Esophagus muscularis mucosa (tissue), 4 donors: Measurements from ENCODE around the gene MYNN. TPM values are rescaled to one million over a fixed set of nuclear protein-coding genes. Genes with fewer than 3 reads are reported as not detected.

ENCODE experiments used
- DNase-seq: peaks from one replicate; pipeline ENCODE4 v3.0.0-alpha.2; 2017; ENCODE audit errors: extremely low spot score
- H3K27ac ChIP-seq, 4 donors: fragments of 200-600 bp; sonication (generic); replicated peaks in 1 of 4; 1 replicate in 3 of 4; 2 replicates in 1 of 4; pipeline ENCODE4 v1.5.1; 2016 to 2019; ENCODE audit warnings: mild to moderate bottlenecking in 1 of 4
- H3K27me3 ChIP-seq, 4 donors: fragments of 200-600 bp; sonication (generic); one replicate each; pipeline versions ENCODE4 v1.5.1 to v1.6.0; 2016 to 2019
- H3K36me3 ChIP-seq, 4 donors: fragments of 200-600 bp; sonication (generic); one replicate each; pipeline ENCODE4 v1.5.1; 2016 to 2019
- H3K4me1 ChIP-seq, 4 donors: fragments of 200-600 bp; sonication (generic); one replicate each; pipeline ENCODE4 v1.5.1; 2016 to 2019
- H3K4me3 ChIP-seq, 4 donors: fragments of 200-600 bp; sonication (generic); 1 replicate in 2 of 4; 2 replicates in 2 of 4; pipeline ENCODE4 v1.5.1; 2016 to 2019; ENCODE audit warnings: mild to moderate bottlenecking in 4 of 4, moderate library complexity in 1 of 4
- H3K9me3 ChIP-seq, 4 donors: fragments of 200-600 bp; sonication (generic); 1 replicate in 3 of 4; 2 replicates in 1 of 4; pipeline ENCODE4 v1.5.1; 2016 to 2019
- EP300 ChIP-seq: sonication (generic); formaldehyde crosslinking; IDR thresholded peaks from one replicate; pipeline ENCODE4 v1.6.1; 2017; ENCODE audit warnings: antibody characterized with exemption
- POLR2A ChIP-seq: fragments of 450-650 bp; IDR thresholded peaks from one replicate; pipeline ENCODE4 v1.6.1; 2017; ENCODE audit warnings: antibody characterized with exemption, moderate library complexity, mild to moderate bottlenecking, low read depth
- POLR2AphosphoS5 ChIP-seq, 2 donors: sonication (generic); formaldehyde crosslinking; IDR thresholded peaks; one replicate each; pipeline ENCODE4 v1.6.1; 2017; ENCODE audit warnings: antibody characterized with exemption in 2 of 2
- WGBS: methylation state at CpG from one replicate; pipeline ENCODE4 v1.1.5; 2018; 5-methylcytosine and 5-hydroxymethylcytosine counted together
- intact Hi-C: fragments of 100-400 bp; cut with DNase I; formaldehyde crosslinking; loops from one replicate; pipeline ENCODE4 v1.15.1; 2023
- total RNA-seq, 4 donors: library from RNA; depleted of rRNA; stranded (reverse); fragments of >200 nt; gene quantifications; one replicate each; pipeline versions ENCODE4 v1.1.0 to v1.2.1, GENCODE V29; 2016
- TF ChIP-seq, protein P1 (sequence below), 3 experiments: fragments of 200-600 bp in 2 of 3; fragments of 450-650 bp in 1 of 3; sonication (generic) in 2 of 3; IDR thresholded peaks; one replicate each; pipeline ENCODE4 v1.5.1; 2017 to 2019; ENCODE audit warnings: antibody characterized with exemption in 3 of 3, mild to moderate bottlenecking in 2 of 3, moderate library complexity in 1 of 3

MYNN gene
- total RNA-seq, 4 donors from 2014 or later: 11.7 to 15.7 (median 14.7) TPM

DNA sequence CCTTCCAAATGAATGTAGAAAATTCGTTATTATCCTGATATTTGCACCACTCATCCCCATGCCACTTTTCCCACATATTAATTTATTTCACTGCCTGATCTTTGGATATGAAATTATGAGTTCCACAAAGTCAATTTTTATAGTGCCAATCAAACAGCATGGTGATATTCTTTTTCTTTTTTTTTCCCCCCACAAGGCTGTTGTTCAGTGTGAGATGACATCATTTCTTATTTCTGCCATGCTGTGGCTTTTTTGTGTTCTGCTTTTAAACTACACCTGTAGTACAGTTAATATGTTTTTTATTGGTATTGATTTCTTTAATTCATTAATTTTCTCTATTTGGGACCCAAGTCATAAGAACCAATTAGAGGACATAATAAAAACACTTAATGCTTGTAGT, 14.6 kb downstream of the MYNN start:
- H3K9me3 ChIP-seq: no peaks in the 10 kb centered on the region
- H3K4me1 ChIP-seq: no peaks in the 10 kb centered on the region
- no peak overlapping the region for H3K27ac ChIP-seq
- no peak for TF ChIP-seq EP300
- no peak for TF ChIP-seq POLR2AphosphoS5 (IDR thresholded peaks at IDR 0.05)
- no peak for TF ChIP-seq POLR2A
- TF ChIP-seq, protein P1, sequence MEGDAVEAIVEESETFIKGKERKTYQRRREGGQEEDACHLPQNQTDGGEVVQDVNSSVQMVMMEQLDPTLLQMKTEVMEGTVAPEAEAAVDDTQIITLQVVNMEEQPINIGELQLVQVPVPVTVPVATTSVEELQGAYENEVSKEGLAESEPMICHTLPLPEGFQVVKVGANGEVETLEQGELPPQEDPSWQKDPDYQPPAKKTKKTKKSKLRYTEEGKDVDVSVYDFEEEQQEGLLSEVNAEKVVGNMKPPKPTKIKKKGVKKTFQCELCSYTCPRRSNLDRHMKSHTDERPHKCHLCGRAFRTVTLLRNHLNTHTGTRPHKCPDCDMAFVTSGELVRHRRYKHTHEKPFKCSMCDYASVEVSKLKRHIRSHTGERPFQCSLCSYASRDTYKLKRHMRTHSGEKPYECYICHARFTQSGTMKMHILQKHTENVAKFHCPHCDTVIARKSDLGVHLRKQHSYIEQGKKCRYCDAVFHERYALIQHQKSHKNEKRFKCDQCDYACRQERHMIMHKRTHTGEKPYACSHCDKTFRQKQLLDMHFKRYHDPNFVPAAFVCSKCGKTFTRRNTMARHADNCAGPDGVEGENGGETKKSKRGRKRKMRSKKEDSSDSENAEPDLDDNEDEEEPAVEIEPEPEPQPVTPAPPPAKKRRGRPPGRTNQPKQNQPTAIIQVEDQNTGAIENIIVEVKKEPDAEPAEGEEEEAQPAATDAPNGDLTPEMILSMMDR (IDR thresholded peaks at IDR 0.05): no peak
- 82% methylated on average over 1 of the region's 1 CpG for WGBS
- no peak for DNase-seq
- intact Hi-C loops: no loop called here
- peaks cover 36 to 92% (median 62%) of the 10 kb centered on the region in 4 donors for H3K36me3 ChIP-seq
- H3K4me3 ChIP-seq: no peak overlapping the region
- no peaks in the 10 kb centered on the region for H3K27me3 ChIP-seq

DNA sequence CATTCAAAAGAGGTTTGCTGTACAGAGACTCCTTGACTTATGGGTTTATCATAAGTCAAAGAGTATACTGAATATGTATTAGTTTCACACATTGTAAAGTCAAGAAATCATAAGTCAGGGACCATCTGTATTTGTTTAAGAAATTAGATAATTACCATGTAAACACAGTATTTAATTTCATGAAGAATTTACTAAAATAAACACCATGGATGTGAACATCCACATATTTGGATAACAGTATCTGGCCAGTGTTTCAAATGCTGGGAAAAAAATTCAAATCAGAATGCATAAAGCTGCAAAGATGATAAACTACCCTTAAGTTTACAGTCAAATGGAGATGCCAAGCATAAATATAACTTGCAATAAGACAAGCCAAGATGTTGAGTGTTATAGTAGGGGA, 17.0 kb downstream of the MYNN start:
- TF ChIP-seq POLR2AphosphoS5 (IDR thresholded peaks at IDR 0.05) (no peak), EP300 (no peak), POLR2A (no peak)
- TF ChIP-seq, protein P1 (IDR thresholded peaks at IDR 0.05): no peak
- intact Hi-C loops: no loop called here
- H3K4me1 ChIP-seq: no peaks in the 10 kb centered on the region
- H3K27ac ChIP-seq: no peak overlapping the region
- no peaks in the 10 kb centered on the region for H3K9me3 ChIP-seq
- H3K27me3 ChIP-seq: no peaks in the 10 kb centered on the region
- no peak for DNase-seq
- H3K4me3 ChIP-seq: no peak overlapping the region
- peaks cover 26 to 70% (median 53%) of the 10 kb centered on the region in 4 donors for H3K36me3 ChIP-seq

DNA sequence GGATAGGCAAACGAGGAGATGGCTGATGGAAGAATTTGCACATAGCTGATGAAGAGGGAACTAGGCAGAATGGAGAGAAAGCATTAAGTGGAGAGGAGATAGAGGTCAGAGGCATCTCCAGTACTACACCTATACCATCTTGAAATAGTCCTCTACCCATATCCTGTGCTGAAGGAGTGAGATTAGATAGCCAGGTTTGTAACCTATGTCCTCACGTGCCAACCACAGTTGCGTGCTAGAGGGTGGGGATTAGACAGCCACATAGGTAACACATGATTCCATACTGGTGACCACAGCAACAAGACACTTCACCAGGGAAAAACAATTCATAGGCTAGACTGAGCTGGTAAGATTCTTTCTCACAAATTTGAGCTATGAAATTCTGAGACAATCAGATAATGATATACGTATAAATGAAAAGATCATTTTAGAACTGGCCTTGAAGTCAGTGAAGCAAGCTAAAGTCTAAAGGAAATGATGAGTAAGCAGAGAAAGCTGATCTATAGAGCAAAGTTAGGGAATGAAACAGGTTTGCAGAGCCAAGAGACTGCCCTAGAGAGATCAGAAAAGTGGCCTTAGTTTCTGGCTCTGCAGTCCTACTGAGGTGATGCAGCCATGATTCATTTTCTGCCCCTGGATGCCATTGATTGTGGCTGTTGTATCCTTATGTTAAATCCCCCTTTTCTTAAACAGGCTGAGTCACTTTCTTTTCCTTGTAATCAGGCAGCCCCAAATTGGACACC, 17.7 kb downstream of the MYNN start:
- intact Hi-C loops: no loop called here
- no peak for DNase-seq
- no peaks in the 10 kb centered on the region for H3K4me1 ChIP-seq
- TF ChIP-seq EP300: no peak
- no peak for TF ChIP-seq POLR2A
- no peak for TF ChIP-seq POLR2AphosphoS5 (IDR thresholded peaks at IDR 0.05)
- TF ChIP-seq, protein P1 (IDR thresholded peaks at IDR 0.05): no peak
- no peak overlapping the region for H3K27ac ChIP-seq
- H3K4me3 ChIP-seq: no peak overlapping the region
- no peaks in the 10 kb centered on the region for H3K27me3 ChIP-seq
- no peaks in the 10 kb centered on the region for H3K9me3 ChIP-seq
- 84% methylated on average over 4 of the region's 4 CpGs for WGBS
- peaks cover 20 to 63% (median 46%) of the 10 kb centered on the region in 4 donors for H3K36me3 ChIP-seq

DNA sequence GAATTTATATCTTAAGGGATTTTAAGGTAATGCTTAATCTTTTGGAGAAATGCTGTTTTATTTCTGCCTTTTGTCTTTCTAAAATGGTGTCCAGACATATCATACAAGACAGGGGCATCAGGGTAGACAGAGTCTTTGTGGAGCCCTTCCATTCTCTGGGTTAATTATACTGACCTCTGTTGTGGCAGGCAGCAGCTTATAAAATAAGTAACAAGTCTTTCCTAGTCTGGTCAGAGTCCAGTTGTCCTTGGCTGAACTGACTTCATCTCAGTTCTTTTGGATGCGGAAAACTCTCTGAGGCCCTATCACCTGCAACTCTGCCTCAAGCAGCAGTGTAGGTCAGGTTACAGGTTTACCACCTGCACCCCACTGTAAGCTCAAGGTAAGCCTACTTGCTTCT, 19.2 kb downstream of the MYNN start:
- intact Hi-C loops: no loop called here
- Histone ChIP-seq H3K4me3 (no peak overlapping the region), H3K4me1 (no peaks in the 10 kb centered on the region), H3K27ac (no peak overlapping the region), H3K27me3 (no peaks in the 10 kb centered on the region), H3K9me3 (no peaks in the 10 kb centered on the region), H3K36me3 (peaks cover 5 to 48% (median 35%) of the 10 kb centered on the region in 4 donors)
- WGBS: 100% methylated on average over 1 of the region's 1 CpG
- TF ChIP-seq EP300 (no peak), POLR2A (no peak), POLR2AphosphoS5 (IDR thresholded peaks at IDR 0.05) (no peak)
- TF ChIP-seq, protein P1 (IDR thresholded peaks at IDR 0.05): no peak
- DNase-seq: no peak
